GM19099 (cell line): ENCODE data around the gene ATF2.

Experiments
- POLR2A ChIP-seq: IDR thresholded peaks from 3 replicates; pipeline ENCODE4 v1.6.1; 2011; ENCODE audit warnings: low read depth; ENCODE audit not compliant: insufficient read length; ENCODE audit errors: extremely low read depth

ATF2 gene

DNA sequence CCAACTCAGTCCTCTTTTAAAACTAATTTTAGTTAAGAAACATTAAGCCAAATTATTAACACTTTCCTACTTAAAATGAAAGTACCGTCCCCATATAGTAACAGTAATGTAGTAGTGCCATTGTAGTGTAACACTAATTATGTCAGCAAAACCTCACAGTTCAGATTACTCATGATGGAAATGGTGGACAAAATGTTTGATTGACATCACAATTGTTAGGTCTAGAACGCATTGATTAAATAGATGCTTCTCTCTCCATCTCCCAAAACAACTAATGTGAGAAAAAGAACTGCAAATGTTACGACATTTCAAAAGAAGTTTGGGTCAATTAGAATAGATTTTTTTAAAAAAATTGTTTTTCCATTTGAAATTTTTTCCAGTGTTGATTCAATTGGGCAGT lies 1.2 kb upstream of the ATF2 start:
- no peak for TF ChIP-seq POLR2A

DNA sequence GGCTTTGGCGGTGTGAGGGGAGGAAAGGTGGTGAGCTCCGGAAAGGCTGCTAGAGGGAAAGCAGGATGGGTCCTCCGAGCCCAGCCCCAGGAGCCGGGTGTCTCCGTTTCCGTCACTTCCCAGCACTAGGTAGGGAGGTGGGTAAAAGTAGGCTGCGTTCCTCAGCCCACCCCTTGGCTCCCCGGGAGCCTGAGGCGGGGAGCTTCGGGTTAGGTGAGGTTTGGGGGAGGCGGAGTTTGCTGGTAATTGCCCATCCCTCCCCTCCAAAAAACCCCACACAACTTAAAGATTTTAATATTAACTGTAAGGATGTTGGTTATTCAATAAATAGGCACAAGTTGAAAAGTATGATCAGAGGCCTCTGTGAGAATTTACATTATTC lies 552 bp upstream of the ATF2 start:
- TF ChIP-seq POLR2A = no peak

- TF ChIP-seq POLR2A = no peak
These were observed 769 bp downstream of the ATF2 start for GRCh38 chr2:175167076-175167791.

DNA sequence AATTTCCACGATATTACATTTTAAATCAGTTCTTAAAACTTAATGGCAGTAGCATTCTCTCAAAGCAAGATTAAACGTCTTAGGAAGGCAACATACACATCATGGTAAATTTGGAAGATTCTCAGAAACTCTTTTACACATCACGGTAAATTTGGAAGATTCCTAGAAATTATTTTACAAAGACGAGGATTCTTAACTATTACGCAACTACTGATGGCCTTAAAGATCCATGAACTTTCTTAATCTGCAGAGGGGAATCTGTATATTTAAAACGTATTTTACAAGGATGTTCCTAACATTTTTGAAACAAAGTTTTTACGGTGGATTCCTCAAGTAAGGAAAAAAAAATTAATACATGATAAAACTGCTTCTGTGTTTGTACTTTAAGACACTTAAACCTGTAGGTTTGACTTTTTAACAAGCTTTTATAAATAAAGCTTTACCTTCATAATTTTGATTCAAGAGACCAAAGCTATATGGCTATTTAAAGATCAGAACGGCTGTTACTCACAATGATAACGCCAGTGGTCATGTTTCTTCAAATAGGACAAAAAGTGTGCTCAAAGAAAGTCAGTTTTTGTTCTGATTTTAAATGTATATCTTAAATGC lies 1.7 kb downstream of the ATF2 start:
- TF ChIP-seq POLR2A = no peak

DNA sequence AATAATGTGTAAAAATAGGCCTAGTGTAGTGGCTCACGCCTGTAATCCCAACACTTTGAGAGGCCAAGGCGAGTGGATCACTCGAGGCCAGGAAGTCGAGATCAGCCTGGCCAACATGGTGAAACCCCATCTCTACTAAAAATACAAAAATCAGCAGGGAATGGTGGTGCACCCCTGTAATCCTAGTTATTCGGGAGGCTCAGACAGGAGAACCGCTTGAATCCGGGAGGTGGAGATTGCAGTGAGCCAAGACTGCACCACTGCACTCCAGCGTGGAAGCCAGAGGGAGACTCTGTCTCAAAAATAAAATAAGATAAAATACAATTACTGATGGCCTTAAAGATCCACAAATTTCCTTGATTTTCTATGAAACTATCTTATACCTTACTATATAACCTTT lies 3.8 kb downstream of the ATF2 start:
- no peak for TF ChIP-seq POLR2A

- no peak for TF ChIP-seq POLR2A
These were observed 9.1 kb downstream of the ATF2 start for GRCh38 chr2:175158894-175159293.

GRCh38 chr2:175156534-175156933 lies 11.5 kb downstream of the ATF2 start:
- no peak for TF ChIP-seq POLR2A

DNA sequence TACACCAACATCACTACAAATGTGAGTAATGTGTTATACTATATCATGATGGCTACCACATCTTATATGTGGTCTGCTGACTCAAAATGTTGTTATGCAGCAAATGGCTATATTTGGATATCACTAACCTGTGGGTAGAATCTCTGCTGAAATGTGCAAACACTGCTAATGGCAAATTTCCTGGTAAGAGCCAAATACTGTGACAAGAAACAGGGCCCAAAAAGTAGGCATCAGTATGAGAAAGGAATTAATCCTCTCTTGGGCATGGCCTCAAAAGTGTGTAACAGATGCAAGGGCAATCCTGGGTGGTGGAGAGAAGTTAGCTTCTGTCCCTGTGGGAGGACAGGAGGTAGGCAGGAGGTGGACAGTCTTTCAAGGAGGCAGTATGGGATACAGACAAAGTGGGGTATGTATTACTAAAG lies 13.3 kb downstream of the ATF2 start:
- TF ChIP-seq POLR2A = no peak

- no peak for TF ChIP-seq POLR2A
These were observed 15.8 kb downstream of the ATF2 start for GRCh38 chr2:175152242-175152641.

DNA sequence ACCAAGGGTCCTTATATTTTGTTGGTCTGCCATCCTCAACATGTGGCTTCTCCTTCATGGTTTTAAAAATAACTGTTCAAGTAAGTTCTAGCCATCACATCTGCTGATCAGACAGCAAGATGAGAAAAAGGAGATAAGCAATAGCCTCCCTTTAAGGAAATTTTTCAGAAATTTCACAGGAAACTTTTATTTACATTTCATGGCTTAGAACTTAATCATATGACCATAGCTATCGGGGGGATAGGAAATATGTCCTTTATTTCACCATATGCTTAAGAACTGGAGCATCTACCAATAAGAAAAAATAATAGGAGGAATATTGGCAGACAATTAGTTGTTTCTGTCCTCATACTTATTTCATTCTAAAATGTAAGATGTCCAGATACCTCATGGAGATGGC lies 16.2 kb downstream of the ATF2 start:
- TF ChIP-seq POLR2A = no peak

- no peak for TF ChIP-seq POLR2A
These were observed 20.8 kb downstream of the ATF2 start for GRCh38 chr2:175147186-175147585.

GRCh38 chr2:175143678-175144077 lies 24.3 kb downstream of the ATF2 start:
- no peak for TF ChIP-seq POLR2A

- no peak for TF ChIP-seq POLR2A
These were observed 24.8 kb downstream of the ATF2 start for GRCh38 chr2:175143191-175143590.

DNA sequence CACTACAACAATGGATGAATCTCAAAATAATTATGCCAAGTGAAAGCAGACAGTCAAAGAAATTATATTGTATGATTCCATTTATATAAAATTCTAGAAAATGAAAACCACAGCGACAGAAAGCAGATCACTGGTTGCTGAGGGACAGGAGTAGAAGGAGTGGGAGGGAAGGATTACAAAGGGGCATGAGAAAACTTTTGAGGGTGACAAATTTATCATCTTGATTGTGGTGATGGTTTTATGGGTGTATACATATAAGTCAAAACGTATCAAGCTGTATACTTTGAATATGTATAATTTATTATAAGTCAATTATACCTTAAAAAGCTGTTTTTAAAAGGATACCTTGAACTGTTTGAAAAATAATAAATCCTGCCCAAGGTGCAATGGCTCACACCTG lies 27.7 kb downstream of the ATF2 start:
- no peak for TF ChIP-seq POLR2A

GRCh38 chr2:175137793-175138192 lies 30.2 kb downstream of the ATF2 start:
- TF ChIP-seq POLR2A = no peak

DNA sequence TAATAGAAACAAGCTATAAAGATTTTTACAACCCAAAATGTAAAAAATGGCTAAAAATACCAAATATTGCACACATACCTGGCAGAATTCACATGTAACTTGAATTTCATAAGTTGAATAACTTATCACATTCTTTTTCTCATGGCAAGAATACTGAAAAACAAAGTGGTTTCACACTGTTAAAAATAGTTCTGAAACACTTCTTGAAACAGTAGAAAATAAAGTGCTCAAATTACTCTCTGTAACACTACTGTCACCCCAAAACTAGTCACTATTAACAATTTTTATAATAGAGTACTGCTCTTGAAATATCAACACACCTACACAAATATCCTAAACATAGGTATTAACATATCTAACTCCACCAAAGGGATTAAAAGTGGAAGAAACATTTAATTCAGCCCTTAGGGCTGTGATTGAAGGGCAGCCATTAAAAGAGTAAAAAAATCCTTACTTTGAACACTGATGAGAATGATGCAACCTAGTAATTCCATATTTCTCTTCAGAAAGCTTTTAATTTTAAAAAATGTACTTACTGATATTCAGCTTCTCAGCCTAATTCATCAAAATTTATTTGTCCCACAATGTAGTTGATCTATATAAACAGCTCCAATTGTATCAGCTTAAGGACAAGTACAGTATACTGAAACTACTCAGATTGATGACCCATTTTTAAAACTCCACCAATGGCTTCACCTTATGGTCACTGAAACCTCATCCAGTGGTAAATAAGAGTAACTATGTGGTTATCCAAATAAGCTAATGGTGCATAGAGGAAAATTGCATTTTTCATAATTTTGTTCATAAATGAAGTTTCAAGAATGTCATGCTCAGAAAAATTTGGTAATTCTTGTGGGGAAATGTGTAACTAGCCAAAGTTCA lies 31.4 kb downstream of the ATF2 start:
- TF ChIP-seq POLR2A = no peak
